HG03097 (cell line): ENCODE measurements around the gene ERFL.

Experiments used
- ATAC-seq: cut with Tn5 transposase; IDR thresholded peaks from one replicate; pipeline ENCODE4 v1.9.1; 2021; ENCODE audit not compliant: unreplicated experiment, low FRiP score

ERFL gene

DNA sequence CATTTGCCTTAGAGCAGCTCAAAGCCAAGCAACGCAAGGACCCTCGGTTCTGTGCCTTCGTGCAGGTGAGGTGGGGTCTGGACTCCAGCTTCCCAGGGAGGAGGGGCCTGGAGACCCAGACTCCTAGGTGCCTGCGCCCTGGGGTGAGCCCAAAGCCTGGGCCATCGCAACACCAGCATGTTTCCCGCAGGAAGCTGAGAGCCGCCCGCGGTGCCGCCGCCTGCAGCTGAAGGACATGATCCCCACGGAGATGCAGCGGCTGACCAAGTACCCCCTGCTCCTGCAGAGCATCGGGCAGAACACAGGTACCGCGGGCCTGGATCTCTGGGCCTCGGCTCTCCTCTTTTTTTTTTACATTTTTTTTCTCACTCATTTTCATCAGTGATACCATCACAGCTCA is 25.7 kb downstream of the ERFL start:
- ATAC-seq, result no peak

DNA sequence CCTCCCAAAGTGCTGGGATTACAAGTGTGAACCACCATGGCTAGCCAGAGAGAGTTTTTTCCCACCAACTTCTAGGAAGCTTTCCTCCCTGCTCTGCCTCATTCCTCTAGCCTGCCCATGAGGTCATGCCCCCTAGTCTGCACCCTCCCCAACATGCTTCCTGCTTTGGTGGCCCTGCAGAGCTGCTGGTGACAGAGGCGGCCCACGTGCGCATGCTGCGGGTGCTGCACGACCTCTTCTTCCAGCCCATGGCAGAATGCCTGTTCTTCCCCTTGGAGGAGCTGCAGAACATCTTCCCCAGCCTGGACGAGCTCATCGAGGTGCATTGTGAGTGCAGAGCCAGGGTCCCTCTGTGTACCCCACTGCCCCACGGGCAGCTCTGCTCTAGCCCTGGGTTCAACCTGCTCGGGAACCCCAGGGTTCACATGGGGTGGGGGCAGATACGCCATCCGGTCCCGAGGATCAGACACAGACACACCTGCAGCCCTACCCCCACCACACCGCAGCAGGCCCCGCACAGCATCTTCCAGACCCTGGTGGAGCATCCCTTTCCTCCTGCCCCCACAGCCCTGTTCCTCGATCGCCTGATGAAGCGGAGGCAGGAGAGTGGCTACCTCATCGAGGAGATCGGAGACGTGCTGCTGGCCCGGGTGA is 26.4 kb downstream of the ERFL start:
- no peak for ATAC-seq

DNA sequence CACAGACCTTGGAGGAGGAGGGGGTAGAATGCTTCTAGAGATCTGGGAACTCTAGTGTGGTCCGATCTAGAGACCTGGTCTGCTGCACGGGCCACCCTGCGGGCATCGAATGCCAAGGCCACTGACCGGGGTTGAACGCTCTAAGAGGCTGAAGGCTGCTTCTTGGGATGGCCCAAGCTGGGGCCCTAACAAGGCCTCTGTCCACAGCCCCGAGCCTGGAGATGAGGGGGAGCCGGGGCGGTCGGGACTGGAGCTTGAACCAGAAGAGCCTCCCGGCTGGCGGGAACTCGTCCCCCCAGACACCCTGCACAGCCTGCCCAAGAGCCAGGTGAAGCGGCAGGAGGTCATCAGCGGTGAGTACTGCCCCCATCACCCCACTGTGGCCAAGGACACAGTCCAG is 30.0 kb downstream of the ERFL start:
- ATAC-seq, result no peak

DNA sequence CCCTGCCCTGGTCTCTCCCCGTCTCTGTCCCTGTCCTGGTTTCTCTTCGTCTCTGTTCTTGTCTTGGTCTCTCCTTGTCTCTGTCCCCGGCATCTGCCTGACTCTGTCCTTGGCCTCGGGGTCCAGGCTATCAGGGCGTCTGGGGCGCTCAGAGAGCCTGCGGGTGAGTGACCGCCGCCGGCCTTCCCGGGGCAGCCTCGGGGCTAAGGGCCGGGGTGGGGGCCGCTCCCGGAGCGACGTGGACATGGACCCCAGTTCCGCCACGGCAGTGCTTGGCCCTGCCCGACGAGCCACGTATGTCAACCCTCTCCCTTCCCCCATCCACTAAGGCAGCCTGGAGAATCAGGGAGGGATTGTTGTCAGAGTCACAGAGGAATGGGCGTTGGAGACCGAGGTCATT is 30.4 kb downstream of the ERFL start:
- ATAC-seq, result no peak

DNA sequence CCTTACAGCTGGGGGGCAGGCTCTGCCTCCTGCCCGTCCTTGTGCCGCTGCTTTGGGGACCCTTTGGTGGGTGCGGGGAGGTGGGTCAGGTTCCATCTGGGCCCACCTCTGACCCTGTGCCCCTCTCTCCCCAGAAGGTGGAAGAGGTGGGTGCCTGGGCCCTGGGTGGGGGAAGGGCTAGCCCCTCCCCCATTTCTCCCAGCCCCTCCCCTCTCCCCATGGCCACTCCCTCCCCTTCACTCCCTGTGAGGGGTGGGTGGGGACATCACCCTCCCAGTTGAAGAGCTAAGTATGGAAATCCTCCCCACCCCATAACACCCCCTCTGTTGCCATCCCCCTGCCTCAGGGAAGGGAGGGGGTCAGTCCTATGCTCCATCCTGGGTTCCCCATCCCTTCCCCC is 31.1 kb downstream of the ERFL start:
- no peak for ATAC-seq

DNA sequence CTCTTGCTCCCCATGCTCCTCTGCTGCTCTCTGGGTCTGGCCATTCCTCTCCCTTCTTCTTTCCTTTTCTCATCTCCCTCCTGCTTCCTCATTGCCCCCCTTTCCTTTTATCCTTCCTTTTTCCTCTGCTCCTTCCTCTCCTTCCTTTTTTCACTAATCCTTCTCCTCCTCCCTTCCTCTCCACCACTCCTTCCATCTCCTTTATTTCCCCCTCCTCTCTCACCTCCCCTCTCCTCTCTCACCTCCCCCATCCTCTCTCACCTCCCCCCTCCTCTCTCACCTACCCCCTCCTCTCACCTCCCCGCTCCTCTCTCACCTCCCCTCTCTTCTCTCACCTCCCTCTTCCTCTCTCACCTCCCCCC is 31.7 kb downstream of the ERFL start:
- no peak for ATAC-seq

DNA sequence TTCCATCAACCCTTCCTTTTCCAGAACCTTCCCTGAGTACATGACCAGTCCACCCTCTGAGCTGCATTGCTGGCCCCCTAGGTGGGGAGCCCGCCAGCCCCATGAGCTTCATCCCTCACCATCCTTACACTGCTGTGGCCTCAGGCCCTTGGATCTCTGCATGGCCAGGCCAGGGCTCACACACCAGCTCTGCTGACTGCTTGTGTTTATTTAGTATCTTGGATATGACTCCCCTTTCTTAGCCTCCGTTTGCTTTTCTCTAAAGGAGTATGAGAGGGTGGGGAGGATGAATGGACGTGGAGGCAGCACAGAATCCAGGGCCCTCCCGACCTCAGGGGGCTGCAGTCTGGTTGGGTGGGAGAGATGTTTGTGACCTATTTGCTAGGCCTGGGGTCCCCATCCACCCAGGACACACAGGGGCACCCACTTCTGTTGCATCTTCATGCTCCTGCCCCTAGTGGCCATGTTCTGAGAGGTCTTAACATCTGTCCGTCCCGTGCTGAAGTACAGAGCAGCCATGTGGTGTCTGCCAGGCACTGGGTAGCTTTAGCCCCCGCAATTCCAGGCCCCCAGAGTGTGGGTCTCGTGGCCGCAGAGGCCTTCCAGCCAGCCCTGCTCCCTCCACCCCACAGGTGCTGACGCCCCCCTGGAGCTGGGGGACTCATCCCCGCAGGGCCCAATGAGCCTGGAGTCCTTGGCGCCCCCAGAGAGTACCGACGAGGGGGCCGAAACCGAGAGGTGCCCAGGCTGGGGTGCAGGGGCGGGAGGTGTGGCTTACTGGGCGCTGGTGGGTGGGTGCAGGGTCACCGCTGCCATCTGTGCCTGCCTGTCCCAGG is 32.3 kb downstream of the ERFL start:
- ATAC-seq, result no peak

DNA sequence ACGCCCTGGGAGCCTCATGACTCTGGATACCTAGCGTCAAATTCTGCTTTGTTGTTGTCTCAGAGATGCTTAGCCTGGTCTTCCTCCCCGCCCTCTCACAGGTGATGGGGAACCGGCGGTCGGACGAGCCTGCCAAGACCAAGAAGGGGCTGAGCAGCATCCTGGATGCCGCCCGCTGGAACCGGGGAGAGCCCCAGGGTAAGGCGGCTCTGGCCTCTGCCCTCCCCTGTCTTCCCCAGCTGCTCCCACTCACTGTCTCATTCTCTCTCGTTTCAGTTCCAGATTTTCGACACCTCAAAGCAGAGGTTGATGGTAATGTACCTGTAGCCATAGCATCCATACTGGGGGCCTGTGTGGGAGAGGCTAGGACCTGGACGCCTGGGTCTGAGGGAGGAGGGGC is 33.9 kb downstream of the ERFL start:
- ATAC-seq, result no peak

DNA sequence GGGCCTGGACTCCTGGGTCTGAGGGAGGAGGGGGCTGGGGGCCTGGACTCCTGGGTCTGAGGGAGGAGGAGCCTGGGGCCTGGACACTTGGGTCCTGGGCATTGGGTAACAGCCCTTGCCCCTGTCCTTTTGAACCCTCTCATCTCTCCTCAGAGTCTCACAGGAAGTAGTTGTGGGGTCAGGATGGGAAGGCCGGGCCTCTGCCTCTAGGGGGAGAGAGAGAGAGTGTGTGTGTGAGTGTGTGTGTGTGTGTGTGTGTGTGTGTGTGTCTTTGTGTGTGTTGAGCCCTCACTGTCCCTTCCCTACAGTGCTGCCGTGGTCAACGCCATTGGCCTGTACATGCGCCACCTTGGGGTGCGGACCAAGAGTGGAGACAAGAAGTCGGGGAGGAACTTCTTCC is 34.4 kb downstream of the ERFL start:
- ATAC-seq, result no peak

DNA sequence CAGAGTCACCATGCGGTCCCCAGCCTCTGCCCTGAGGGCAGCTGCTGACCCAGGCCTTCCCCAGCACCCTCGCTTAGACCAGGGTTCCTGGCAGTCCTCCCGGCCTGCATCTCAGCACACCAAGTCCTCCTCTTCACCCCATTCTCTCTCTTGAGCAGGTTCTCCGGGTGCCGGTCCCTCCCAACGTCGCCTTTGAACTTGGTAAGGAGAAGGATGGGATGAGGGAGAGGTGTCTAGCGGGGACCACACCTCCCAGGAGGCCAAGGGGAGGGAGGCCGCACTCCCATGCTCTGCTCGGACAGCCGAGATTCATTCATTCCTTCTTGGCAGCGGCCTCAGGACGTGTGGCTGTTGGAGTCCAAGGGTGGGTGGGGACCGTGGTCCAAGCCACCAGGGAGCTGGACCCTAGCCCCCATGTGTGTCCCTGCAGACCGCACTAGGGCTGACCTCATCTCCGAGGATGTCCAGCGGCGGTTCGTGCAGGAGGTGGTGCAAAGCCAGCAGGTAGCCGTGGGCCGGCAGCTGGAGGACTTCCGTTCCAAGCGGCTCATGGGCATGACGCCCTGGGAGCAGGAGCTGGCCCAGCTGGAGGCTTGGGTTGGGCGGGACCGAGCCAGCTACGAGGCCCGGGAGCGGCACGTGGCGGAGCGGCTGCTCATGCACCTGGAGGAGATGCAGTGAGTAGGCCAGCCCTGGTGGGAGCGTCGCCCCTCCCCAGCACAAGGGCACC is 35.9 kb downstream of the ERFL start:
- ATAC-seq, result no peak

DNA sequence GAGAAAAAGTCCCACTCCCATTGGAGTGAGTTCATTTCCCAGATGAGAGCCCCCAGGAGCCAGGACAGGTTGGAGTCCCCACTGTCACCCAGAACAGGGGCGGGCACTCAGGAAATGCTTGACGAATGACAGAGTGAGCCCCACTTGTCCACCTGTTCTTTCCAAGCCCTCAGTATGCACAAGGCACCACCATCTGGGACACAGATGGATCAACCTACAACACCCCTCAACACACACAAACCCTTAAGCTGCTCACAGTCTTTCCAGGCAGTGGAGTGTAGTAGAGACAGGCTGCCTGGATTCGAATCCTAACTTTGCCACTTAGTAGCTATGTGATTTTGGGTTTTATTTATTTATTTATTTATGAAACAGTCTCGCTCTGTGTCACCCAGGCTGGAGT is 37.3 kb downstream of the ERFL start:
- no peak for ATAC-seq

DNA sequence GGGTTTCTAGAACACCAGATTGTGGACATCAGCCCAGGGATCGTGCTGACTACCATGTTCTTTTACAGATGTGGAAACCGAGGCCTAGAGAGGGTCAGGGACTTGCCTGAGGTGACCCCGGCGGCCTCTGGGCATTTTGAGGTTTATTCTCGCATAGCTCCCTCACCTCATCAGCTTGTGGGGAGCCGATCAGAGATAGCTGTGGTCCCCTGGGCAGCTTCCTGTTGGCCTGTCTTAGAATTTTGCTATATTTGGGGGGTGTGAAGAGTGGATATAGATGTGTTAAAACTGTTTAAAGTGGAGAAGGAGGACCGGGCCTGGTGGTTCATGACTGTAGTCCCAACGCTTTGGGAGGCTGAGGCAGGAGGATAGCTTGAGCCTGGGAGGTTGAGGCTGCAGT is 38.4 kb downstream of the ERFL start:
- ATAC-seq, result no peak

DNA sequence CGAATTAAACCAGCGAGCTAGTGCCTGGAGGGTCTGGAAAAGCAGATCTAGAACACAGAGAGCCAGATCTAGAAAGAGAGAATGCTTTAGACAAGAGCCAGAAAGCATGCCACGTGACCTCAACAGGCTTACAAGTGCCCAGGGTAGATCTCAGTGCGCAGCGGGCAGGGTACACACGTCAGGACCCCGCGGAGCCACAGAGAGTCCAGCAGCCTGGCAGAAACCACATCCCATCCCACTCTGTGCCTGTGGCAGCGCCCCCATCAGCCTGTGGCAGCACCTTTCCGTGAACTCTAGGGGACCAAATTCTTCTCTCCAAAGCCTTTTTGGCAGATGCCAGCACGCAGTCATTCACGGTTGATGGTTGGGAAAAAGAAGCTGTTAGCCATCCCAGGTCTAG is 39.3 kb downstream of the ERFL start:
- ATAC-seq, result no peak

DNA sequence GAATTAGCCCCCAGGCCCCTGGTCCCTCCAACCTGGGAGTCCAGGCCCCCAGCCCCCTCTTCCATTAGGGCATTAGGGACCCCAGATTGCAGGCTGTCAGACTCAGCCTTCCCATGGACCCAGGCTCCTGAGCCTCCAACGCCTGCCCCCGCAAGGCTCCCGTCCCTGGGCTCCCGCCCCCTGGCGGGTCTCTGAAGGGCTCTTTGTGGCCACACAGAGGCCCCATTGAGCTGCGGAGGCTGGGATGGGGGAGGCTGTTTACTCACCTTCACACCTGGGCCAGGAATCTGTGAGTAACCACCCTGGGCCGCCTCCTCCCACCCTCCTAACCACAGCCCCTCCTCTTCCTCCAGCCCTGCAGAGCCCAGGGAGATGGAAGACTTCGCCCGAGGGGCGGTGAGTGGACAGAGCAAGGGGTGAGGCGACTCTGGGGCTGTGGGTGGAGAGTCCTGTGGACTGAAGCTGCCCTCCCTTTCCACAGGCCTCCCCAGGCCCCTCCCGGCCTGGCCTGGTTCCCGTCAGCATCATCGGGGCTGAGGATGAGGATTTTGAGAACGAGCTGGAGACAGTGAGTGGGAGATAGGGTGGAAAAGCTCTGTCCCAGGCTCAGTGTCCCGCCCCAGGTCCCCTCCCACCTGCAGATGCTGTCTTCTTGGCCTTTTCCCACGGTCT is 40.4 kb downstream of the ERFL start:
- ATAC-seq, result no peak

DNA sequence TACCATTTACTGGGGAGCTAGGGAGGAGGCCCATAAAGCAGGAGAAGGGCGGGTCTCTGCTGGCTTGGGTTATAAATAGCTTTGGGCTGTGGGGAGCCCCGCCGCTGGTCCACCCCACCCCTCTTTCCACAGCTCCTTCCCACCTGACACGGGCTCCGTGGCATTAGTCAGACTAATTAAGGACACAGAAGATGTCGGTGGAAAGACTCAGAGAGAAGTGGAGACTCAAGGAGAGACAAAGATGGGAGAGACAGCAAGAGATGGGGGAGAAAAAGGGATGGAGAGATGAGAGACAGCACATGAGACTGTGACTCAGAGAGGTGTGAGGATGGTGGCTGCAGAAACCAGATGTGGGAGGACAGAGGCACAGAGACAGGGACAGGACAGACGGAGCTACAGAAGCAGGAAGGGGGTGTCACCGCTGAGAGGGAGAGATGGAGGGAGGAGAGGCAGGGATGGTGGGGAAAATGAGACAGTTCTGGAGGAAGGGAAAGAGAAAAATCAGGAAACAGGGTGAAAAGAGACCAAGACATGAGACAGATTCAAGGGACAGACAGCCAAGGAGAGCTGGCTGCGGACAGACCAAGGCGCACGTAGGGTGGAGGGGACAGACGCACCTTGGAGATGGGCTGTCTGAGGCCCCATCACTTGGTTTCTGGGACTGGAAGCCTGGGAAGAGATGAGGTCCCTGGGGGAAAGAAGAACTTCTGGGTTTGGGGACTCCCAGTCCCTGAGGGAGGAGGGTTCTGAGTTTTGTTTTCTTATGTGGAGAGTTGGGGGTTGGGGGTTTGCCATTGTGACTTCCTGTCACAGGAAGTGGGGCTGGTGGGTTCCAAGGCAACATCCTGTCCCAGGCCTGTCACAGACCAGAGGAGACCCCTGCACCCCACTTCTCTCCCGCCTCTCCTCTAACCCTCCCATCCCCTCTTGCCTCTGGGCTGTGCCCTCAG is 41.2 kb downstream of the ERFL start:
- ATAC-seq, result no peak

DNA sequence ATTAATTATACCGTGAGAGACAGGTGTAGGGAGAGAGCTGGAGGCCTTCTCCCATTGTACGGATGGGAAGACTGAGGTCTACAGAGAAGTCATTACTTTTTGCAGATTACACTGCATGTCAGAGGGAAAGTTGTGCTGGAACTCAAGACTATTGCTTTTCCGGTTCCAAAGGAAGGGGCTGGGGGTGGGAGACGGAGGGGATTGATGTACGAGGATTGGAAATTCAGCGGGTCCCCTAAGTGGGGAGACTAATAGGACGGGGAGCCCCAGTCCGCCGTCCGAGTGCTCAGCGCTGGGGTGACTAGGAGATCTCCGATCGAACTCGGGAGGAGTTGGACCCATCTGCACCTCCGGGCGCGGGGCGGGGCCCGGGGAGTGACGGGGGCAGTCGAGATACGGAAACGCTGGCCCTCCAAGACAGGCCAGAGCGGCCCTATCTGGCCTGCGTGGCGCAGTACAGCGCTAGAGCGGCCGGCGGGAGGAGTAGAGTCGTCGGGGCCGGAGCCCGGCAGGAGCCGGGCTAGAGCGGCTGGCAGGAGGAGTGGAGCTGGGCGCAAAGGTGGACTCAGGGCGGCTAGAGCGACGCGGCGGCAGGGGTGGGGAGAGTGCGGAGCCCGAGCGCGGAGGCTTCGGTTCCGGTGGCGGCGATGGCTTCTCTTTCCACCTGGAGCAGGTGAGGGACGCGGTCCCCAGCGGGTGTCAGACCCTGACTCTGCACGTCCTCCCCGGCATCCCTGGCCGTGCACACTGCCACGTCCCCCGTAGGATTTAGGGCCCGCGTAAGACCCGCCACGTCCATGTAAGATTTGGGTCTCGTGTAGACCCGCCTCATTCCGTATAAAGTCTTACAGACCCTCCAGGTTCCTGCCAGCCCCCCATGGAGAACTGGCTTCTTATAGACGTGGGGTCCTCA is 44.2 kb downstream of the ERFL start:
- peak; percentile 59 for ATAC-seq

DNA sequence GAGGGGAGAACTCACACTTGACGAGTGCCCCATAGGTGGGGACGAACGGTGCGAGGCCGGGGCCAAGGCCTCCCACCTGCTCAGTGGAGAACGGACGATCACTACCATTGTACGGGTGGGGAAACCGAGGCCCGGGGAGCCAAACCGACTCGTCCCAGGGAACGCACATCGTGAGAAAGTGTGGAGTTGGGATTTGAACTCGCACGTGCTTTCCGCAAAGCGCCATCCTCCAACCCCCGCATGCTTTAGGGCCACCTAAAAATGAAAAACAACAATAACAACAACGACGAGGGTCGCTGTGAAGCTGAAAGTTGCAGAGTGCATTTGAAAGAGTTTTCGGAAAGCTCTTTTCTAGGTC is 44.8 kb downstream of the ERFL start:
- ATAC-seq, result no peak

DNA sequence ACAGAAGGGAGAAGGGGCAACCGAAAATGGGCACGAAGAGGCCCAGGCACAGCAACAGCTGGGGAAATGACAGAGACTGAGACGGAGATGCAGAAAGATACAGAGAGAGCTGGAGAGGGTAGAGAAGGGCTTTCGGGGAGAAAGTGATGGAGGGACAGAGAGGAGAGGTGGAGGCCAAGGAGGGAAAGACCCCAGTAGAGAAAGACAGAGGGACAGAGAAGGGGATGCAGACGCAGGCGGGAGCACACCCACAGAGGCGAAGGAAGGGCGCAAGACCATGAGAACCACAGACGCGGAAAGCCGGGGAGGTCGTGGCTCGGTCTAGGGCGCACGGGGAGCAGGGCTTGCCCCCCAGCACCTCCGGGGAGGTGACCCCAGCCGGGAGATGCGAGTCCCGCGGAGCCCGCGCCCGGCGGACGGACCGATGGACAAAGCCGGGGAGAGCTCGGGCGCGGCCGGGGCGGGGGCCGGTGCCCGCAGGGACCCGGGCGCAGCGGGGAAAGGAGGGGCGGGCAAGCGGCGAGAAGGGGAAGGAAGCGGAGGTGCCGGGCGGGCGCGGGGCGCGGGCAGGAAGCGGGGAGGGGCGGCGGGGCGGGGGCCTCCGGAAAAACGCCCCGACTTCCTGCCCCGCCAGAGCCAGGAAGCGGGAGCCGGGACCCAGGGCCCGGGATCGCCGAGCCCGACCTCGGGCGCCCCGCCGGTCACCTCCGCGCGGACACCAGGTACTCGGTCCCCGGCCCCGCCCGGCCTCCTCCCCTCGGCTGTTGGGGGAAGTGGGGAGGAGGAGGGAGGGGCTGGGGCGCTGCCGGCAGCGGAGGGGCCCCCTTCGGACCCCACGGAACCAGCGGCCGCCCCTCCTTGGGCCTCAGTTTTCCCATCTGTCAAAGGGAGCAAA is 45.4 kb downstream of the ERFL start, which contains the start of gene ARHGEF1:
Gene ARHGEF1, plus strand, starts transcription at position 617 of the 895 bp plus-strand sequence. CDS start 4,899 bp downstream, outside the sequence.
- ATAC-seq, result no peak
